ENCODE measurements around the gene LMX1A. TPM values are rescaled to one million over a fixed set of nuclear protein-coding genes. Genes with fewer than 3 reads are reported as not detected.

Gene LMX1A
- total RNA-seq, 2 donors from 2014 or later: 0.64 to 0.73 TPM

DNA sequence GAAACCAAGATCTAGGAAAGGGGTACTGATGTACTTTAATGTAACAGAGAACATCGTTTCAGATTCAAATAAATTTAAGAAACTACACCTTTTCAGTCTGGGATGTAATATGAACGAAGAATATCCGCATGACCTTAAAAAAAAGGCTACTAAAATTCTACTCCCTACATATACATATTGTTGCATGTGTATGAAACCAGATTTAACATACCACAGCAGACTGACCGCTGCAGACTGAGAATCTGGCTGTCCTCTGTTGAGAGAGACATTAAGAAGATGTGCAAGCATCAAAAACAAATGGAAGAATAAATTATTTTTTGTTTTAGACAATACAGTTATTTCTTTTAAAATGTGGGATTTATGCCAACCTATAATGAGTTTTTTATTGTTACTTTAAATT lies 166.6 kb downstream of the LMX1A start:
- ATAC-seq (no peak), DNase-seq (no peak)
- intact Hi-C loops (cut with DNase I, micrococcal nuclease): no loop called here

DNA sequence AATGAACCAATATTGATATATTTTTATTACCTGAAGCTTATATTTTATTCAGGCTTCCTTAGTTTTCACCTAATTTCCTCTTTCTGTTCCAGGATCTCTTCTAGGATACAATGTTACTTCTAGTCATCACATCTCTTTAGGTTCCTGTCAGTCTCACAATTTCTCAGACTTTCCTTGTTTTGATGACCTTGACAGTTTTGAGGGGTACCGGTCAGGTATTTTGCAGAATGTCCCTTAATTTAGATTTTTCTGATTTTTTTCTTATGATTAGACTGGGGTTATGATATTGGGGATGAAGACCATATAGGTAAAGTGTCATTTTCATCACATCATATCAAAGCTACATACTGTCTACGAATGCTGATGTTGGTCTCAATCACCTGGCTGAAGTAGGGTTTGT lies 167.5 kb downstream of the LMX1A start:
- intact Hi-C loops (cut with DNase I, micrococcal nuclease): no loop called here
- no peak for DNase-seq
- ATAC-seq: no peak

DNA sequence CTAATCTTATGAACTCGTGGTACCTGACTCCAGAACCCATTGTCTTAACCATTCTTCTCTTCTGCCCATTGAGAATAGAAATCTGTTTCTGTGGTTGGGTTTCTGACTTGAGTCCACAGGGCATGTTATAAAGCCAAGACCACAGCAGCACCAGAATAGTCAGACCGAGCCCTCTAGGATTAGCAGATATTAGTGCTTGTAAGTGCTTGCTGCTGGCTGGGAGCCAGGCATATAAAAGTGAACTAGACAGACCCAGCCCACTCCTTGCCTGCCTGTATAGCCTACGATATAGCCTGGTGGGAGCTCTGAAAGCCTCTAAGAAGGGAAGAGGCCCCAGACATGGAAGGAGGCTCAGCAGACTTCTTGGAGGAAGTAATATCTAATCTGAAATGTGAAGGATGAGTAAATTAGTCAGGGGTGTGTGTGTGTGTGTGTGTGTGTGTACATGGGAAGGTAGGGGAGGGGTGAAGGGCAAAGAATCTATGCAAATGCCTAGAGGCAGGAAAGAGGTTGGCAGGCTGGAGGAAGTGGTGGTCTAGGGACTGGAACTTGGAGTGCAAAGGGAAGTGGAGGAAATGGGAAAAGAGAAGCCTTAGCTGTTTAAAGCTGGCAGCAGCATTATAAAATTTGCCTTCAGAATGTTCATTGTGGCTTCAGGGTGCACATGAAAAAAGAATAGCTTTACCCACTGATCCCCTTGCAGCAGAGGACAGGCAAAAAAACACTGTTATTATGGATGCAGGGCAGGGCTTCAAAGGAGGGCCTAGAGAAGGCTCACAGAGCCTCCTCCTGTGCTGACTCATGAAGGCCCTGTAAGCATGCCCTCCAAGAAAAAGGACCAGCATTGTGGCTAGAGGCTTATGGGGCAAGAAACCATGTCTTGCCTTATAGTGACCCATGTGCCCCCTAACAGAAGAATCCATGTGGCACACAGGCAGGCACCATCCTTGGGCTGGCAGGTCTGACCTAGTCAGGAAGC lies 169.2 kb downstream of the LMX1A start:
- intact Hi-C loops (cut with DNase I, micrococcal nuclease): no loop called here
- DNase-seq (no peak), ATAC-seq (no peak)

DNA sequence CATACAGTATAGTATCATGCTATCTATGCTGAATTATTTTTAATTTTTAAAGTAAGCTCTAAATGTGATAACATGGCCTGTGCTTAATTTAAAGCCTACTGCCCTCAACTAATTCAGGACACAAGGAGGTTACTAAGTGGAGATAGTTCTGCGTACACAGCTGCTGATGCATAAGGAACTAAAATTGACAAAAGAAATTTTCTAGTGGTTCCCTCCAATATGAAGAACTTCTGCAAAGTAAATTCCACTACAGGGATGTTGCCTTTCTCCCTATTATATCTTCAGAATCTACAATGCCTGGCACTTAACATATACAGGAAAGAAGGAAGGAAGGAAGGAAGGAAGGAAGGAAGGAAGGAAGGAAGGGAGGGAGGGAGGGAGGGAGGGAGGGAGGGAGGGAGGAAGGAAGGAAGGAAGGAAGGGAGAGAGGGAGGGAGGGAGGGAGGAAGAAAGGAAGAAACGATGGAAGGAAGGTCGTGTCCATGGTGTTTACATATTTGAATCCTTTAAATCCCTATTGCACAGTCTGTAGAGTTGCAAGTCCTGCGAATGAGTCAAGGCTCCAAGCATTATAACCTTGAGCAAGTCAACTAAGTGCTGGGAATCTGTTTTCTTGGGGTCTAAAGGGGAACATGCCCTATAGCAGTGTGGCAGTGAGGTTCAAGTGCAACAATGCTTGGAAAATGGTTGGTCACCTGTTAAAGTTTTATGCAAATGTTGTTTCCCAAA lies 171.2 kb downstream of the LMX1A start:
- ATAC-seq (no peak), DNase-seq (no peak)
- intact Hi-C loops (cut with DNase I, micrococcal nuclease): no loop called here

DNA sequence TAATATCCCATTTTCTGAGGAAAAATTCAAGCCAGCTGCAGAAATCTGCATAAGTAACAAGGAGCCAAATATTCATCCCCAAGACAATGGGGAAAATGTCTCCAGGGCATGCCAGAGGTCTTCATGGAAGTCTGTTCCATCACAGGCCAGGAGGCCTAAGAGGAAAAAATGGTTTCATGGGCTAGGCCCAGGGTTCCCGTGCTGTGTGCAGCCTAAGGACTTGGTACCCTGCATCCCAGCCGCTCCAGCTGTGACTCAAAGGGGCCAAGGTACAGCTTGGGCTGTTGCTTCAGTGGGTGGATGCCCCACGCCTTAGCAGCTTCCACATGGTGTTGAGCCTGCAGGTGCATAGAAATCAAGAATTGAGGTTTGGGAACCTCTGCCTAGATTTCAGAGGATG lies 173.5 kb downstream of the LMX1A start:
- intact Hi-C loops (cut with DNase I, micrococcal nuclease): no loop called here
- ATAC-seq (no peak), DNase-seq (no peak)

DNA sequence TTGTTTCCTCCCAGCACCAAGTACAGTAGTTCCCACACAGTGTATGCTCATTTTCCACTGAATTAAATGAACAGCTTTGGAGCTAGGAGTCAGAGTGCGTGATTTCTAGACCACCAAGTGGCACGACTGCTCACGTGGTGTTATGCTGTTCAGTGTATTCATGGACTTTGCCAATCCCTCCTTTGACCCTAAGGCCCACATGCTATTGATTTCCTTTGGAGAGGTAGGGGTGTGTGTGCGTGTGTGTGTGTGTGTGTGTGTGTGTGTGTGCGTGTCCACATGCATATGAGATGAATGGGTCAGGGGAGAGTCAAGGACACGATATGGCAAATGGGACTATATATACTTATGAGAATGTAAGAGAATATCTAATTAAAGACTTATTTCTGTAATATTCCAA lies 177.2 kb downstream of the LMX1A start:
- DNase-seq (no peak), ATAC-seq (no peak)
- intact Hi-C loops (cut with DNase I, micrococcal nuclease): no loop called here

DNA sequence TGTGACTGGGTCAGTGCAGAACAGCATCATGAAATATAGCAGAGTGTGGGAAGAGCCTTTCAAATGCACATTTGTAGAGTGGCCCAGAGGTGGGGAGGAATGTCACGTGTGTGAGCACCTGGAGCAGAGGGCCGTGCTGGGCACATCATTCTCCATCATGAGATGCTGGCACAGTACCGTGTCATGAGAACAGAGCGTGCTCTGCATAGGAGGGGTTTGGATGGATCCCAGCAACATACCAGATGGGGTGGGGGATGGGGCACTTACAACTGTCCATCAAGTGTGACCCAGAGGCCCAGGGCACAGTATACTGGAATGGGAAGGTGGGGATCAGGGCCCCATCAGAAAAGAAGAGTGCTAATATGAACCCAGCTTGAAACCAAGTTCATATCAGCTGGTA lies 182.0 kb downstream of the LMX1A start:
- no peak for ATAC-seq
- no peak for DNase-seq
- intact Hi-C loops (cut with DNase I, micrococcal nuclease): no loop called here

DNA sequence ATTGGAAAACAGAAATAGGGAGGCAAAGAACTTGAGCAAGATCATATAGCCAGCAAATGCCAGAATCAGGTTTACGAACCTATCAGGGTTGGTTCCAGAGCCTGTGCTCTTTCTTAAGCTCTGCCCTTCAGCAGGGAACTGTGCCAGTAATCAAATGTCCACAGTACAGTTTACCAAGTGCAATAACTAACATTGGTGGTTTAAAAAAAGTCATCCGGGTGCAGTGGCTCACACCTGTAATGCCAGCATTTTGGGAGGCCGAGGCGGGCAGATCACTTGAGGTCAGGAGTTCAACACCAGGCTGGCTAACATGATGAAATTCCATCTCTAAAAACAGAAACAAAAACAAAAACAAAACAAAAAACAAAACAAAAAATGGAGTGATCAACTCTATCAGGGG lies 182.7 kb downstream of the LMX1A start:
- DNase-seq: no peak
- intact Hi-C loops (cut with DNase I, micrococcal nuclease): no loop called here
- ATAC-seq: no peak

DNA sequence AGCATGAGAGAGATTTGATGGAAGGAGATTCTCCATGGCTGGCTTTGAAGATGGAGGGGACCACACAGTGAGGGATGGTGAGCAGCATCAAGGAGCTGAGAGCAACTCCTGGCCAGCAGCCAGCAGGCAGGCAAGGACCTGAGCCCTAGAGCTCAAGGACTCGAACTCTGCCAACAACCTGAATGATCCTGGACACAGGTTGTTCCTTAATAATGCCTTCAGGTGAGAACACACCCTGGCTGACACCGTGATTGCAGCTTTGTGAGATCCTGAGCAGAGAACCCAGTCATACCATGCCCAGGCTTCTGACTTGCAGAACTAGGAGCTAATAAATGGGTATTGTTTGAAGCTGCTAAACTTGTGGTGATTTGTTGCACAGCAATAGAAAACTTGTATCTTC lies 183.1 kb downstream of the LMX1A start:
- ATAC-seq: no peak
- intact Hi-C loops (cut with DNase I, micrococcal nuclease): no loop called here
- DNase-seq: no peak

DNA sequence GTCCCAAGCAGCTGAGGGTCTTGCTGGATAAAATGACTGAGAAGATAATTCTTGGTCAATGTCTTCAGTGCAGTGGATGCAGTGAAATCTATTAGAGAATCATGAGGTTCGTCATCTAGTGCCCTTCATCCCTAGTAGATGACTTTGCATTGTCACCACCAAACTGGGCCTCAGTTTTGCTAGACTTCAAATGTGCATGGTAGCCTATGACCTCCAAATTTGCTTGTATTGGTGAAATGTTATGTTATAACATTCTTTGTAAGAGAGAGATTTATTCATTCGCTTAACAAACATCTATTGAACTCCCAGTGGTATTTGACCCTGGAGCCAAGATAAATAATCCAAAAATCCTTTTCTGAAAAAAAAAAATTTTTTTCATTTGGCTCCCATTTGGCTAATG lies 183.8 kb downstream of the LMX1A start:
- intact Hi-C loops (cut with DNase I, micrococcal nuclease): no loop called here
- ATAC-seq: no peak
- DNase-seq: no peak

DNA sequence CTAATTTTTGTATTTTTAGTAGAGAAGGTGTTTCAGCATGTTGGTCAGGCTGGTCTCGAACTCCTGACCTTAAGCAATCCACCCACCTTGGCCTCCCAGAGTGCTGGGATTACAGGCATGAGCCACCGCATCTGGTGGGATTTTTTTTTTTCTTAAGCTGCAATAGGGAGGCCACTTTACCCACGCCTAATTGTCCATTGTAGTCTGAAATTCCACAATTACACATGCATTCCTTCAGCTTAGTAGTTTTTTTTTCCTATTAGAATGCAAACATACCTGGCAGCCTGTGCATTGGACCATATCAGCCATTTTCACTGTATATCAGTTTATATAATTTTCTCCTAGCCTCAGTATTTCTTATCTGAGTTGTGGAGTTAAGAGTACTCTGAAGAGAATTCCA lies 186.8 kb downstream of the LMX1A start:
- intact Hi-C loops (cut with DNase I, micrococcal nuclease): no loop called here
- ATAC-seq (no peak), DNase-seq (no peak)

DNA sequence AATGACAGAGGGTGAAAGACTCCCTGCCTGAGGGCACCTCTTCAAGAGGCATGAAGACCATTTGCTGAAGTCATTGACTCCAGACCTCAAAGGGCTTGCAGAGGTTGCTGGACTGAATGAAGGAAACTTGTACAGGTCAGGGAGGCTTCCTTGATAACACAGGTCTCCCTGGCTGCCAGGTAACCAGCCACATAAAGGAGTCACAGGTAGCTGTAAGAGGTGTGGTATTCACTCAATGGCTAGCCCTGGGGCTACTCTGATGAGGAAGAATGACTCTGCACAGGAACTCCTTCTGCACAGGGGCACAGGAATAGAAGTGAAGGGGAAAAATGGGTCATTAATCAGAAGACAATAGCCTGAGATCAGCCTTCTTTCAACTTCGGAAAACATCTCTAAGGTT lies 187.5 kb downstream of the LMX1A start:
- ATAC-seq (no peak), DNase-seq (no peak)
- intact Hi-C loops (cut with DNase I, micrococcal nuclease): no loop called here

DNA sequence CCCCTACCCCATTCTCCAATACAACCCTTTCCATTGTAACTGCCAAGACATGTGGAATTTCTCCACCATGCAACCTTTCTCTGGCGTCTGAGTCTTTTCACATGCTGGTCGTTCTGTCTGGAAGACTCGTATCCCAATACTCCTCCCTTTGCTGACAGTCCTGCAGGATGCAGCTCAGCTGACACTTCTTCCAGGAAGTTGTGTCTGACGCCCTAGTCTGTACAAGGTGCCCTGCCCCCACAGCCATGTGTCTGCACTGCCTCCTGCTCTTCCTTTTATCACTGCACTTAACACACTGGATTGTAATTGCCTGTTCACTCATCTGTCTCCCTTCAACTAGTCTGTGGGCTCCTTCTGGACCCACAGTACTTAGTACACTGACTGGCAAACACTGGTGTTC lies 188.0 kb downstream of the LMX1A start:
- DNase-seq: no peak
- no peak for ATAC-seq
- intact Hi-C loops (cut with DNase I, micrococcal nuclease): no loop called here

DNA sequence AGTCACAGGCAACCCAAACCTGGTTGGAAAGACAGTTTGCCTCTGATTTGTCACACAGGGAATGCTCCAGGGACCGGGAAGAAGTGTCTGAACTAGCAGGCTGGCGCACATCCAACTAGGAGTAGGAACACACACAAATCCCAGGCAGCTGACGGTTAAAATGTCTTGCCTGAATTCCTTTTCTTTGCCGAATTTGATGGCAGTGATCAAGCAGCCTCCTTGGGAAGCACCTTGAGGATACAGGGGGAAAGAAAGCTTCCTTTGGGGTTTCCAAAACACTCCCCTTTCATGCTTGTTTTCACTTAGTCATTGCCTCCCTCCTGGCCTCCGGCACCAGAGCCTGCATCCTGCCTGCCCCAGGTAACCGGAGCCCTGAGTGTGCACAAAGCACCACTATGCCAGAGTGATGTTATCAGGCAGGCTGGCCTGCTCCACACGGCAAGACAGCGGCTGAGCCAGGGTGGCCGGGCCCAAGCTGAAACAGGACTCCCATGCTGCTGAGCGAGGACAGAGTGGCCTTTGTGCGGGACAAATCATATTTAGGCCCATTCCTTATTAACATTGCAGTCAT lies 193.8 kb downstream of the LMX1A start:
- ATAC-seq (no peak), DNase-seq (no peak)
- intact Hi-C loops (cut with DNase I, micrococcal nuclease): no loop called here

DNA sequence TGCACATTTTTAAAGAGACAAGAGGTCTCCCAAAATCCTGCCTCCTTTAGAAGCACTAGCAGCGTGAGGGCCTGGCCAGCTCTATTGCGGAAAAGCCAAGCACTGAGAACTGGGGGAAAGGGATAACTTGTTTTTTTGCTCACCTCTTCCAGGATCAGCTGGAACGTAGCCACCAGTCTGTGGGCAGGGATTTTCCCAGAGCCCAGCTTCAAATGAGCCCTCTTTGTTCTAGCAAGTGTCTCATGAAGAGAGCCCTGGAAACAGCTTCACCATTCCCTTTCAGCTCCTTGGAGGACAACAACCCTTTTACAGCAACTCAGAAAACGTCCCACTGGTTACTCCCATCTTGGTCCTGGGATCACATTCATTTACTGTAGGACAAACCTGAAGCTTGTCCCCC lies 195.4 kb downstream of the LMX1A start:
- intact Hi-C loops (cut with DNase I, micrococcal nuclease): no loop called here
- ATAC-seq (no peak), DNase-seq (no peak)

DNA sequence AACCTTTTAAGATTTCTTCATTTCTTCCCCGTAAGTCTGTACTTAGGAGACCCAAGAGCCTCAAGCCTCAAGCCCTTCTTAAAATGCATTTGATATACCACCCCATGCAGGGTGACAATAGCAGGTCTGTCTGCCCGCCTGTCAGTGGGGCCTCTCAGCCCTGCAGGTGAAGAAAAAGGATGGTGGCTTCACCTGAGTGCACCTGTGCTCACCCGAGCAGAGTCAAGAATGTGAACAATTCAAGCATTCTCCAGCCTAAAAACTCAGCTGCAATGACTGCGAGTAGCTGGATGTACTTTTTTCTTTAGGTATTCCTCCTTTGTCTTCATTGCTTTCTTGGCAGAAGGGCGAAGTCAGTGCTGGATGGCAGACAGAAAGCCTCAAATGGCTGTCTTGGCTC lies 203.3 kb downstream of the LMX1A start:
- ATAC-seq (no peak), DNase-seq (no peak)
- intact Hi-C loops (cut with DNase I, micrococcal nuclease): no loop called here

DNA sequence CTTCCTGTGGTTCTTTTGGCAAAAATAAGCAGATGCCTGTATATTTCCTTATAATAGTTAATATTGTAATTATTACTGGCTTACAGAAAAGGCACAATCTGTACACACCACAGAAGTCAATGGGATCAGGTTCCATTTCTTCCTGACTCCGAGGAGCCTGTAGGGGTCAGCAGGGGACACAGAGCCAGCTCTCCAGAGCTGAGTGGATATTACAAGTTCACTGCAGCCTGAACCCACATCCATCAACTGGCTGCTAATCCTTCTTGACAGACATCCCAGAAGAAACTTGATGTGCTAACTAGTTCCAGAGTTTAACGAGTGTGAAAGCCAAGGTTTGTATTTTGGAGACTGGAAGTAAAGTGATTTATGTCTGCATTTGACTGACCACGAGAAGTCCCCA lies 203.8 kb downstream of the LMX1A start:
- intact Hi-C loops (cut with DNase I, micrococcal nuclease): no loop called here
- no peak for DNase-seq
- ATAC-seq: no peak

DNA sequence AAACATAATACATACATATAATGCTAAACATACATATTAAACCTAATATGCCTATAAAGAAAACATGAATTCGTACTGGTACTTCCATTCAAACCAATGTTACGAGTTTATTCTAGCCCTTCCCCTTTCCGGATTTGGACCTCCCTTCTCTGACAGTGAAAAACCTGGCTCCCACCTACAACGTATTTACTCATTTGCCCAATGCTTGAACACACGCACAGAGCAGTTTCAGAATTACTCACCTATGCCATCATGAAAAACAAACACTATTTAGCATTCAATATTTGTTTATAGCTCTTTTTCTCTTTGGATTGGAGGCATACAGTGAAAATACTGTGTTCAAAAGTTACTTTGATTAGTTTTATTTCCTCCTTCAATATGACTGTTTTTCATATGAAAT lies 204.4 kb downstream of the LMX1A start:
- intact Hi-C loops (cut with DNase I, micrococcal nuclease): no loop called here
- ATAC-seq (no peak), DNase-seq (no peak)
